Large intestine (tissue), 3 donors: Measurements from ENCODE around the gene MRPL55. TPM values are rescaled to one million over a fixed set of nuclear protein-coding genes. Genes with fewer than 3 reads are reported as not detected.

Experiments used
- DNase-seq, 2 donors: peaks; one replicate each; pipeline versions ENCODE4 v3.0.0 to v3.0.0-alpha.2; 2013
- H3K27ac ChIP-seq: one replicate; pipeline ENCODE4 v1.5.1; 2013; ENCODE audit warnings: low read length
- H3K27me3 ChIP-seq: 2 replicates; pipeline ENCODE4 v1.6.1; 2013; ENCODE audit warnings: low read length; ENCODE audit not compliant: control insufficient read depth, insufficient read depth
- H3K36me3 ChIP-seq: 2 replicates; pipeline ENCODE4 v1.6.1; 2013; ENCODE audit warnings: low read length; ENCODE audit not compliant: control insufficient read depth, insufficient read depth
- H3K4me1 ChIP-seq: one replicate; pipeline ENCODE4 v1.6.1; 2013; ENCODE audit warnings: low read length; ENCODE audit not compliant: control insufficient read depth, insufficient read depth
- H3K4me3 ChIP-seq: one replicate; pipeline ENCODE4 v1.5.1; 2013; ENCODE audit warnings: low read length
- H3K9me3 ChIP-seq: one replicate; pipeline ENCODE4 v1.6.1; 2013; ENCODE audit warnings: mild to moderate bottlenecking, low read depth, low read length, moderate library complexity; ENCODE audit not compliant: control insufficient read depth
- WGBS: methylation state at CpG from one replicate; pipeline ENCODE4 v1.1.5; 2013; ENCODE audit warnings: low lambda C conversion rate; ENCODE audit not compliant: insufficient coverage; 5-methylcytosine and 5-hydroxymethylcytosine counted together
- polyA plus RNA-seq: library from polyadenylated mRNA; unstranded; fragments of 120-200 nt; gene quantifications from one replicate; pipeline ENCODE4 v1.2.1, GENCODE V29; 2013

The MRPL55 gene
- polyA plus RNA-seq, 1 donor: 61.1 TPM

DNA sequence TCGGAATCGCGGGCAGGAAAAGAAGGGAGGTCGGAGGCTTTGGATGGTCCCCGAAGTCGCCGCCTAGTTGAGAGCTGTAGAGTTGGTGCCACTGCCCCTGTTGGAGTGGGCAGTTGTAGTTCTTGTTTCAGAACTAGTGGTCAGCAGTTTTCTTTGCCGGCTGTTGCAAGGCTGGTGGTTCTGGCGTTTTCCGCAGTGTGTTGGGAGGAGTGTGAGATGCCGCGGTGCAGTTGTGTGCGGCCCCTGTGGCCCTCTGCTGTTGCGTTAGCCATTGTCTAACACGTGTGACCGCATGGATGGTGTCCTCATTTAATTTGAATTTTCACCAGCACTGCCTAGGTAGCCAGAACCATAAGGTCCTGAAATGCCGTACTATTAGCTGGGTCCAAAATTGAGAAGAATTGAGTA lies 25.2 kb downstream of the MRPL55 start:
- Histone ChIP-seq H3K9me3 (no peaks in the 10 kb centered on the region), H3K4me3 (peak overlapping the region; percentile 67), H3K27ac (peak overlapping the region; percentile 97), H3K36me3 (peaks cover 15% of the 10 kb centered on the region), H3K27me3 (no peaks in the 10 kb centered on the region), H3K4me1 (peaks cover 48% of the 10 kb centered on the region)
- WGBS: no CpG with 5 or more reads among the region's 17 CpGs
- DNase-seq: no peak

DNA sequence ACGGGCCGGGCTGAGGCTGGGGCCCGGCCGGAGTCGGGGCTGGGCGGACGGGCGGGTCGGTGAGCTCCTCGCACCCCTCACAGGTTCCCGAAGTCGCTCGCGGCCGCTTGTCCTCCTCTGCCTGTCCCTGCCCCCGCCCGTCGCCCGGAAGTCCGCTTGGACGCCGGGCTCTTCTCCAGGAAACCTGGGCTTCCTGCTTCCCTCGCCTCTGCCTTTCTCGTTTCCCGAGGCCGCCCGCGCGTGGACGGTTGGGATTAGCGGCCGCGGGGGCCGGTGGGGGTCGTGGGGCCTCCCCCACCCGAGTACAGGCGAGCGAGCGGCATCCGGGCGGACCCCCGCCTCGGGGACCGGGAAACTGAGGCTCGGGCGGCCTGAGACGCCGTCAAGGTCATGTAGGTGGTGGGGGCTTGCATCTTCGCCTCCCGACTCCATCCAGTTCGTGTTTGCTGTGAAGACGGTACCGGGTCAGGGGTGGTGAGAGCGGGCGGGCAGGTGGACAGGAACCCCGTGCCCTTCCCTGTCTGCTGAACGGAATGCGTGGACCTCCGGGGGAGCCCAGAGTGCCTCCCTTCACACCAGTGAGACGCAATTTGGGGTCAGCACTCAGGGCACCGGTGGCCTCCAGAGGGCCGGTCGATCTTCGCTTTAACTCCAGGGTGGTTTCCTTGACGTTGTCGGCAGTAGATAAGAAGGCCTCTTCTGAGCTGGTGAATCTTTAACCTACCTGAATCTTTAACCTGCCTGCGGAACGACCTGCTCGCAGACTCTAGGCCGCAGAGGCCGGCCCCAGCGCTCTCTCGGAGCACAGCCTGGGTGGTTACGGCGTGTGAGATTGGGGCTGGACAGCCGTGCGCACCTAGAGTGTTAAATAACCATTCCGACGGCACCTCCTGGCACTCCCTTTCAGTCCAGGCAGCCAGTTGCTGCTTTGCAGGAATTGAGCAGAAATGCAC lies 25.9 kb downstream of the MRPL55 start:
- Histone ChIP-seq H3K27me3 (no peaks in the 10 kb centered on the region), H3K27ac (peak overlapping the region; percentile 97), H3K36me3 (peaks cover 9% of the 10 kb centered on the region), H3K9me3 (no peaks in the 10 kb centered on the region), H3K4me1 (peaks cover 43% of the 10 kb centered on the region), H3K4me3 (peak overlapping the region; percentile 67)
- WGBS: no CpG with 5 or more reads among the region's 79 CpGs
- DNase-seq: peak; percentile 82 to 92

DNA sequence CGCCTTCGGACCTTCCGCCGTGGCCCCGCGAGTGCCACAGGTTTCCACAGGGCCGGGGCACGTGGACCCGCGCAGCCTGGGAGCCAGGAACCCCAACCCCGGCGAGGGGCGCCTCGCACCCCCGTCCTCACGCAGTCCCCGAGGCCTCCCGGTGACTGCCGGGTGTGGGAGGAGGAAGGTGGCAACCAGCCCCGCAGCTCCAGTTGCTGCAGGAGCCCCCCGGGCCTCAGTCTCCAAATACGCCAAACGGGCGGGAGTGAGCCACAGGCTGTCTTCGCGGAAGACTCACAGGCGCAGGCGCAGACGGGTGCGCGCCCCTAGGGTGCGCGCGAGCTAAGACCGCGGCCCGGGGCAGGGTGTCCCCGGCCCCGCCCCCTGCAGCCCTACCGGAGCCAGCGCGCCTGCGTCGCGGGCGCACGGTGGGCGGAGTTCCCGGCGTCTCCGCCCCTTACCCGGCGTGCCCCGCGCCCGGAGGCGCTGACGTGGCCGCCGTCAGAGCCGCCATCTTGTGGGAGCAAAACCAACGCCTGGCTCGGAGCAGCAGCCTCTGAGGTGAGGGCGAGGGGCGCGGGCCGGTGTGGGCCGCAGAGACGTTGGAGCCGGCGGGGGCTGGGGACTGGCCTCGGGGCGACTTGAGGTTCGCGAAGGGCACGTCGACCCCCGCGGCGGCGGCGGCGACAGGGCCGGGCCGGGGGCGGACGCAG lies 26.7 kb downstream of the MRPL55 start, which contains the start of gene ARF1:
ARF1 (plus strand) TSS at position 495 of the 704 bp plus-strand sequence. CDS start 14,407 bp downstream, outside the sequence.
- Histone ChIP-seq H3K9me3 (no peaks in the 10 kb centered on the region), H3K36me3 (peaks cover 3% of the 10 kb centered on the region), H3K27me3 (no peaks in the 10 kb centered on the region), H3K4me3 (peak within 1 kb of the TSS; percentile 84), H3K27ac (peak within 1 kb of the TSS; percentile 97), H3K4me1 (peaks cover 35% of the 10 kb centered on the region)
- peak; percentile 94 to 95 for DNase-seq
- WGBS: no CpG with 5 or more reads among the region's 87 CpGs

- Histone ChIP-seq H3K27ac (no peak overlapping the region), H3K27me3 (no peaks in the 10 kb centered on the region), H3K4me1 (peaks cover 31% of the 10 kb centered on the region), H3K36me3 (no peaks in the 10 kb centered on the region), H3K4me3 (peak overlapping the region; percentile 84), H3K9me3 (no peaks in the 10 kb centered on the region)
- peak in 1 of 2 donors; percentile 23 for DNase-seq
- WGBS: no CpG with 5 or more reads among the region's 31 CpGs
Observed at GRCh38 chr1:228081578-228082213, 27.4 kb downstream of the MRPL55 start.

- Histone ChIP-seq H3K27ac (no peak overlapping the region), H3K9me3 (no peaks in the 10 kb centered on the region), H3K4me1 (peaks cover 27% of the 10 kb centered on the region), H3K27me3 (no peaks in the 10 kb centered on the region), H3K4me3 (peak overlapping the region; percentile 84), H3K36me3 (no peaks in the 10 kb centered on the region)
- DNase-seq: no peak
- no CpG with 5 or more reads among the region's 7 CpGs for WGBS
Observed at GRCh38 chr1:228081144-228081543, 28.0 kb downstream of the MRPL55 start.

- Histone ChIP-seq H3K27me3 (peaks cover 9% of the 10 kb centered on the region), H3K36me3 (no peaks in the 10 kb centered on the region), H3K9me3 (no peaks in the 10 kb centered on the region), H3K27ac (no peak overlapping the region), H3K4me1 (peaks cover 13% of the 10 kb centered on the region), H3K4me3 (no peak overlapping the region)
- WGBS: no CpG with 5 or more reads among the region's 7 CpGs
- DNase-seq: no peak
Observed at GRCh38 chr1:228079601-228080263, 29.4 kb downstream of the MRPL55 start.

DNA sequence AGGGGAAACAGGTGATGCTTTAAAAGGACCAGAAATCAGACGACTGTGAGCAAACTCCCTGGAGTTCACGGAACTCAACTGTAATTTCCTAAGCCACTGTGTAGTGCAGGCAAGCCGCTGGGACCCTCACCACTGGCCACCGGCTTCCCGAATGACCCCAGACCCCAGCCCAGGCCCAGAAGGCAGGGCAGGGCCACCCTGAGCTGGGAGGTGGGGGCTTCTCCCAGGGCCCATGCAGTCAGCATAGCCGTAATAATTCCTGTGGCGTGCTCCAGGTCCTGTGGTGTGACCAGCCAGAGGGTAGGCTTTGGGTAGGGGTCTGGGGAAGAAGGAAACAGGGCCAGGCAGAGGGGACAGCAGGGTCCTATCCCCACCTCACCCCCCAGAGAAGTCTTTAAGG lies 30.1 kb downstream of the MRPL55 start:
- Histone ChIP-seq H3K36me3 (no peaks in the 10 kb centered on the region), H3K9me3 (no peaks in the 10 kb centered on the region), H3K27me3 (peaks cover 15% of the 10 kb centered on the region), H3K27ac (no peak overlapping the region), H3K4me1 (peaks cover 7% of the 10 kb centered on the region), H3K4me3 (no peak overlapping the region)
- no CpG with 5 or more reads among the region's 7 CpGs for WGBS
- DNase-seq: no peak

DNA sequence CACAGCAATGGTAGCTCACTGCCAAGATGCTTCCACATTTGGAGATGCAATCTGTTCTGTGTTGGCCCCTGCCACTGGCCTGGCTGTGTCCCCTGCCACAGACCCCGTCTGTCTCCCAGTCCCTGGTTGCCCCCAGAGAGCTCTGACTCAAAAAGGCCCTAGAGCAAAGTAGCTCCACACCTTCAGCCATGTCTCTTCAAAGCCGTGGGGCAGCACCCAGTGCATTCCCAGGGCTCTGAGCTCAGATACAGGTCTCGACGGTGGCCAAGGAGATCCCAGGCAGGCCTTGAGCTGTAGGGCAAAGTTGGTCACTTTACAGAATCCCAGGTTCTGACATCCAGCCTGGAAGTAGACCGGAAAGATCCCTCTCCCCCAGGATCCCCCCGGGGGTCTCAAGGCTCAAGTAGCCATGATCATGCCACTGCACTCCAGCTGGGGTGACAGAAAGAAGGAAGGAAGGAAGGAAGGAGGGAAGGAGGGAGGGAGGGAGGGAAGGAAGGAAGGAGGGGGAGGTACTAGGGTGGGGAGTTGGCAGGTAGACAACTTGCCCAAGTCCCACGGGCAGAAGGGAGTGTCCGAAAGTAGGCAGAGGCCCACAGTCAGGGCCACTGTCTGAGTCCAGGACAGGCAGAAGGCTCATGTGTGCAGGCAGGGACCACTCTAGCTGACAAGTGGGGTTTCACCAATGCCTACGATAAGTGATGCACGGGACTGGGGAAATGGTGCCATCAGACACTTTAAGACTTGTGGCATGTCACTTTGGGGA lies 31.4 kb downstream of the MRPL55 start:
- no peak for DNase-seq
- Histone ChIP-seq H3K4me1 (peaks cover 7% of the 10 kb centered on the region), H3K4me3 (no peak overlapping the region), H3K27ac (no peak overlapping the region), H3K9me3 (no peaks in the 10 kb centered on the region), H3K36me3 (no peaks in the 10 kb centered on the region), H3K27me3 (peaks cover 24% of the 10 kb centered on the region)
- no CpG with 5 or more reads among the region's 10 CpGs for WGBS

DNA sequence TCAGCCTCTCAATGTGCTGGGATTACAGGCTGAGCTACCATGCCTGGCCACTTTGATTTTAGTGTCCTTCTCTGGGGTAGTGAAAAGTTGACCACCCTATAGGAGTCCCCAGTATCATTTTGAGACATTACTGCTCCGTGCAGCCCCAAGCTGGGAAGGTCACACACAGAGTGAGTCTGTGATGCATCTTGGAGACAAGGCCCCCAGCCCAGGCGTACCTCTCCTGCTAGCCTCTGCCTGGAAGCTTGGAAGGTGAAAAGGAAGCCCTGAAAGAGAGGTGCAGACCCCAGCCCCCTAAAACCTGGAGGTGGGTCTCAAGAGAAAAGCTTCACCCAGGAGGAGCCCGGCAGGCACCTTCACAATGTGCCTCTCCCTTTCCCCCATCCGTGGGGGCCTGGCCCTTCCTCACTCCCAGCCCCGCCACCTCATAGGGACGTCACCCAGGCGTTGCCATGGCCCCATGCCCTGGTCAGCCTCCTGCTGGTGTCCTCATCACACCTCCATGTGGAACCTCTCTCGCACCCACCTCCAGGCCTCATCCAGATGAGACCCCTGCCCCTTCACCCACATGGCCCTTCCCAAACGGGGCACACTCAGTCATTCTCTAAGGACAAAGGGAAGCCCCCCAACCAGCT lies 32.2 kb downstream of the MRPL55 start:
- Histone ChIP-seq H3K27me3 (peaks cover 28% of the 10 kb centered on the region), H3K36me3 (no peaks in the 10 kb centered on the region), H3K9me3 (no peaks in the 10 kb centered on the region), H3K4me1 (peaks cover 7% of the 10 kb centered on the region), H3K4me3 (no peak overlapping the region), H3K27ac (no peak overlapping the region)
- DNase-seq: no peak
- WGBS: no CpG with 5 or more reads among the region's 9 CpGs
